Hematopoietic multipotent progenitor cell treated with erythropoietin and hydrocortisone succinate and interleukin-3 and kit ligand, for 17 days (in vitro differentiated cells): ENCODE measurements around the gene KLF6.

Experiments
- DNase-seq: peaks from one replicate; pipeline ENCODE4 v3.0.0-alpha.2; 2015; ENCODE audit warnings: low spot score

Gene KLF6

DNA sequence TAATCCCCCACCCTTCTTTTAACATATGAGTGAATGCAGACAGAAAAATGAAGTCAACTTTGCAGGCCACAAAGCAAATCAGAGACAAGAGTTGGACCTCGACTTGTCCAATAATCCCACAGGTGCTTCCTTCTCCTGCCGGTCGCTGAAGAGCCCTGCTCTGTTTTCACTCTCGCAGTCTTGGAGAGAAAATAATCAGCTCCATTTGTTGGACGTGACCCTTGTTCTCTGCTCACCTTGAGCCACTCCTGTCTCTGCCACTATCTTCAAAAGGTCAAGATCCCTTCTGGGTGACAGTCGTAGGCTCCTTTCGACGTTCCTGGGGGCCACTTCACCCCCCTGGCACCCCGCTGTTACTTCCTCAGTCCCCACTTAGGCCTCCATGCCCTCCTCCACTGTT, 2.8 kb upstream of the KLF6 start:
- no peak for DNase-seq

DNA sequence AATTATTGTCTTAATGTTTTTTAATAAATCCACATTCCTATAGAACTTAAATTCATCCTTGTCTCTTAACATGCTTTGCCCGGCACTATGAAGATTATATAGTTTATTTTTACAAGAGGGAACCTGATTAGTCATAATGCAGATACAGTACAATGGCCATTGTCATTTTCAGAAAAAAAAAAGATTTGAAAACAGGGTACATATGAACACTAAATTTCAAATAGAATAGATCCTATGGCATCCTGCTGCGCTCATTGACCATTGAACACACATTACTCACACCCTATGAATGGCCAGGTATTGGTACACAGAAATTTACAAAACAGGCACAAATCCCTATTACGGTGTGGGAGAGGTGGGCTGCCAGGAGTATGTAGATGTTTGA, 2.0 kb upstream of the KLF6 start:
- peak; percentile 11 for DNase-seq

DNA sequence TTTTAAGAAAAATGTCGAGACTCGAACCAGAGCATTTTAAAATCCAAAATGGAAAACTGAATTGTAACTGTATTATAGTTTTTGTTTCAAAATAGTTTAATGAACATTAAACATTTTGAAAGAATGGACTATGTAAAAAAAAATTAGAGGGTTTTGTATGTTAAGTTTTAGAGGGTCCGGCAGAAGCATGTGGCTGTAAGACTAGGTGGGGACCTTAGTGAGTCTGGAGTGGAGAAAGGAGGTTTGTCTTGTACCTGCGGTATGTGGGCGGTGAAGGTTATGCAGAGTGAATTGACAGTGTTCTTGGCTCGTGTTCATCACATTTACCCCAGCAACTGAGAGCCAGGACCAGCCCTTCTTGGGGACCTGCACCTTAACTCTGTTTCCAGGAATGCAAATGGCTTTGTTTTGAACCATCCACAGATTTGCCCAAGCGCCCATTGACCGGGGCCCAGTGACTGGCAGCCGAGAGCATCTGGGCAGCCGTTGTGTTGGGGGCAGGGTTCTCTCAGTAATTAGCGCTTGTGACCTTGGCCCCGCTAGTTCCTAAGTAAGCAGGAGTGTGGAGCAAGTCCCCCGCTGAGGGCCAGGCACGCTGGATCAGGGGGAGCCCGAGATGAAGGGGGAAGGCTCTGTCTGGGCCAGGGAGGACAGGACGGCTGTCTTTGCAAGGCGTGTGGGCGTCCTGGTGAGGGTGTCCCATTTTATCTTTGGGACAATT, 1.4 kb upstream of the KLF6 start:
- DNase-seq, result no peak

DNA sequence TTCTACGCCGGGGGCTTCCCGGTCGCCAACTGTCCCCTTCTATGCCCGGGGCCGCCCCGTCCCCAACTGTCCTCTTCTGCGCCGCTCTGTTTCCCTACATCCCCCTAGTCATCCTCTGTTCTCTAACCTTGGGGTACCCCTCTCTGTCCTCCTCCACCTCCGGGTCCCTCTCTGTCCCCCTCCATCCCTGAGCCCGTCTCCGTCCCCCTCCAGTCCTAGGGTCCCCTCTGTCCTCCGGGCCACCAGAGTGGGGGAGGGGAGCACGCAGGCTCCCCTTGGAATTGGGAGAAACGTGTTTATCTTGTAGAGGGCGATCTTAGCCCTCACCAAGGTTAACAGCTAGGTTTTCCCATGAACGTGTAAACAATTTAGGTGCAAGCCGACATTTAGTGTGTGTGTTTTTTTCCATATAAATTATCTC, 852 bp upstream of the KLF6 start:
- DNase-seq, result peak; percentile 80

DNA sequence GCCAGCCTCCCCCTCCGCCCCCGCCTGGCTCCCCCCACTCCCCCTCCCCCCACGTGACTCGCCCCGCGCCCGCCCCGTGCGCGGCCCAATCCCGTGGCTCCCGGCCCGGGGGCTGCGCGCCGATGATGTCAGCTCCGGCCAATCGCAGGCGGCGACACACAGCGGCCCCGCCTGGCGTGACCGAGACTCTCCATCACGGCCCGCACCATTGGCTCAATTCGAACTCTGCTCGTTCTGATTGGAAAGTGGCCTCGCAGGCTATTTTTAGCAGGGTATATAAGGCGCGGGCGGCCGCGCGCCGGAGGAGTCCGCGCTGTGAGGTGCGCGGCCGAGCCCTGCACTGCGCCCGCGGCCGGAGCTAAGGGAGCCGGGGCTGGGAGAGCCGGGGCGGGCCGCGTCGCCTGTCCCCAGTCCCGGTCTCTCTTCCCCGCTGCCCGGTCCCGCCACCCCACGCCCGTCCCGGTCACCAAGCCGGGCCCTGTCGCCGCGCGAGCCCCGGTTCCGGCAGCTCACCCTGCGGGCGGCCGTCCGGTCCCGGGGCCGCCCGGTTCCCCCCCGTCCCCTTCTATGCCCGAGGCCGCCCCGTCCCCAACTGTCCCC, 342 bp upstream of the KLF6 start:
- peak; percentile 99 for DNase-seq

DNA sequence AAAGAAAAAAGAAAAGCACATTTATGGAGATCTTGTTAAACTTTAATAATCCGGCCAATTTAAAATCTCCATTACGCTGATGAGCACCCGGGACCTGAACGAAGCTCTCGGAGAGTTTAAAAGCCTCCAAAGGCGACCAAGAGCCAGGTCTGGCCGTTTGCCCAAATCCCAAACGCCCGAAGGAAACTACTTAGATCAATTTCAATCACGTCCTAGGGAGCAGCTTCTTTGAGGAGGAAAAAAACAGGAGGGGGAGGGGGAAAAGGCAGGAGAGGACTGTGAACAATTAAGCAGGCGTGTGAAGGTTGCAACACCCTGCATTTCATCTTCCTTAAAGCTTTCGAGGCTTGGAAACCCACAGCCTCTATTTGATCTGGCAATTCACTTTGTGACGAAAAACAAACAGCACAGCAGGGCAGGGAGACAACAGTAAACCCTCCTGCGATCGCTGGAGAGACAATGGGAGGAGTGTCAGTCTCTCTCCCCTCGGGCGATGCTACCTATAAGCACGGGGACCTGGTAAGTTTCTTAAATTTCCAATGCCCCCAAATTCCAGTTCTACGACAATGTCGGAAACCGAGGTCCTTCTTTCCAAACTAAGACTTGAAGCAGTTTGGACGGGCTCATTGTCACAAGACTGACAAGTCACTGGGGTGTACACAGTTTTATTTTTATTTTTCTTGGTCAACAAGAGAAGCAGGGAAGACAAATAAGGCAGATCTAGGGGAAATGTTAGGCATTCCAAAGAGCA, 1.2 kb downstream of the KLF6 start:
- peak; percentile 75 for DNase-seq

DNA sequence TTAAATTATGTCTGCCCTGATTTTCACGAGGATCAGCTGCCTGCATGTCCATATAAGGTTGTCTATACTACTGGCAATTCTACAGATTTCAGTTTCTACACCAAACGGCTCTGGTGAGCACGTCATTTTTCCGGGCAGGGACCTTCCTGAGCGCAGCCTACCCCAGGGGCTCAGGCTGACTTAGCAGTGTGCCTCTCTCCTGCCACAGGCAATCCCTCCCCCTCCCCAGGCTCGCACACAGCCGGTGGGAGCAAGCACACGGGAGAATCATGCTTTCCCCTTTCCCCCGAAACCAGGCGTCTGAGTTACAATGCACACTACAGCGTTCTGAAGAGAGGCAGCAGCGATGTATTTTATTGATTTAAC, 1.7 kb downstream of the KLF6 start:
- DNase-seq, result peak; percentile 64

DNA sequence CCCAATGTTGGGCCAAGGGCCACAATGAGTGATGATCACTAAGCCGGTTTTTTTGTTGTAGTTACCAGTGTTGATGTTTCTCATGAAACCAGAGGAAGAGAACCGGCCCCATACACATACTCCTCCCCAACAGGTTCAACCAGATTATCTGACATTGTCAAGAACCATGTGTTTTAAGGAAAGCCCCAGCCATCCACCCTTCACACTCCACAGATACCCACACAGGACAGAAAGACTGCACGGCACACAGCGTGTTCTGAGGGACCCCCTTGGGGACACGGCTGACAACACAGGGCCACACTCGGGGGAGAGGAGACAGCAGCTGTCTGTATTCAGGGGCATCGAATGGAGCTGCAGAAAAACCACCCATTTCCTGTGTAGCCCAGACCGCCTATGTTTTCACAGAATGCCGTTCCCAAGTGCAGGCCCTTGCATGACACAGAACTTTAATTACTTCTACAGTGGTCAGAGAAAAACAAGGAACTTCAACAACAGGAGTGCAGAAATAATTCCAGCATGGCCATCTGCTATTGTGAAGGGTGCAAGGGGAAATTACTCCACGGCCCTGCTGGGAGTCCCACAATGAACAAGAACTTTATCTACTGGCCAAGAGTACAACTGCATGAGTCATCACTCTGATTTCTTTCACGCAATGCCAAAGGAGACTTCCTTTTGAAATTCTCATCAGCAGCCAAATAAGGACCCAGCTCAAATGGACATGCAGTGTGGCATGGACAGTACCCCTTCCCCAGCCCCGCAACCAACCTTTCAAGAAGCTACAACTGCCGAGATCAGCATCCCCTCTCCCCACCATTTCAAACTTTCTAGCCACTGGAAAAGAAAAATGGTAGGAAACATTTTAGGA, 2.3 kb downstream of the KLF6 start:
- DNase-seq, result peak; percentile 80

DNA sequence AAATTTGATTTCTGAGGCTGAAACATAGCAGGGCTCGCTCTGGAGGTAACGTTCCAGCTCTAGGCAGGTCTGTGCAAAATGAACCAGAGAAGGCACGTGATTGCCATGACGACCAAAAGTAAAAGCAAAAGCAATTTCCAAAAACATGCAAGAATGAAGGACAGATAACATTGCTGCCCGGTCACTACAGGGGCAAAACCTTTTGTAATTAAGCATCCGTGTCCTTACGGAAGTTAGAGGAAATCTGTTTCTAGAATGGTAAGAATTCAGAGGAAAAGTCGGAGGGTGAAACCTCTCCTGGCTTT, 2.9 kb downstream of the KLF6 start:
- DNase-seq, result peak; percentile 13

DNA sequence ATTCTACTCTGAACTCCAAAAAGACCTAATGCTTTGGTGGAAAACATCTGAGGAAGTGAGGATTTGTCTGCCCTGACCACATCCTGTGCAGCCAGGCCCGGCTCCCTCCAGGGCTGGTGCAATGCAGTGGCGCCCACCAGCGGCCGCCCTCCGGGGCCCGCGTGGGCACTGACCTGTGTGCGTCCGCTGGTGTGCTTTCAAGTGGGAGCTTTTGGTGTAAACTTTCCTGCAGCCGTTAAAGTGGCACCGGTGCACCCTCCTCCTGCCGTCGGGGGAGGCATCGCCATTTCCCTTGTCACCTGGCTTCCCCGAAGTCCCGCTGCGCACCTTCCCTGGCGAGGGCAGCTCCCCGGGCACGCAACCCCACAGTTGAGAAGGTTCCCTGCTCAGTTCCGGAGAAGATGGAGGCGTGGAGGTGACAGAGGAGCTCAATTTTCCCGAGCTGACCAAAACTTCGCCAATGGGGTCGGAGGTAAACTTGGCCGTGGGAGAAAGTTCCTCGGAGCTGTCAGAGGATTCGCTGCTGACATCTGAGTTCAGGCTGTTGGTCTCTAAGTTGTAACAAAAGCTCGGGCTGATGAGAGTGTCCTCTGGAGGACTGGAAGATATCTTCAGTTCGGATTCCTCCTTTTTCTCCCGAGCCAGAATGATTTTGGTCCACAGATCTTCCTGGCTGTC, 3.4 kb downstream of the KLF6 start:
- DNase-seq, result no peak

DNA sequence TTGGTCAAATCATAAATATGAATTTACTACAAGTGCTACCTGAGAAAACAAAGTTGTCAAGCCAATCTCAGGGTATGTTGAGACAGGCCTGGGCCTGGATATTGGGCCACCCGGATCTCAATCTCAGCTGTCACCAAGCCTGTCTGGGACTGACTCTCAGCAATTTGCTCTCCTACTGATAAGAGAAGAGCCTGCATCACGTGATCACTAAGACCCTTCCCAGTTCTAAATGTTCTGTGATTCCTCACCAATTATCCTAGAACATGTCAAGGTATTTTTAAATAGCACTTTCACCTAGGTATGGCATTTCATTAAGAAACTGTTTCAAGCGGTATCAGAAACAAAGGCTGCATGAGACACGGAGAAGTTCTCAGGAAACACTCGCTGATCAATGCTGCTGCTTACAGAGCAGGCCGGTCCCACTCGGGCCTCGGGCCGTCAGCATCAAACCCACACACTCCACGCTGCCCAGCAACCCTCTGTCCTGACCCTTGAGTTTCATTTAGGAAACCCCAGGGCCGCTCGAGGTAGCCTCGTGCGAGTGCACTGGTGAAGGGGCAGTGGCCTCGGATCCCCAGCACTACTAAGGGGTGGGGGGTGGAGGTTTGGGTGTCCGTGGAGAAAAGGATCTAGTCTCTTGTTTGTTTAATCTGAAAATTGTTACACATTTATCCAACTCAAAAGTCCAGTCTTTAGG, 4.1 kb downstream of the KLF6 start:
- no peak for DNase-seq

DNA sequence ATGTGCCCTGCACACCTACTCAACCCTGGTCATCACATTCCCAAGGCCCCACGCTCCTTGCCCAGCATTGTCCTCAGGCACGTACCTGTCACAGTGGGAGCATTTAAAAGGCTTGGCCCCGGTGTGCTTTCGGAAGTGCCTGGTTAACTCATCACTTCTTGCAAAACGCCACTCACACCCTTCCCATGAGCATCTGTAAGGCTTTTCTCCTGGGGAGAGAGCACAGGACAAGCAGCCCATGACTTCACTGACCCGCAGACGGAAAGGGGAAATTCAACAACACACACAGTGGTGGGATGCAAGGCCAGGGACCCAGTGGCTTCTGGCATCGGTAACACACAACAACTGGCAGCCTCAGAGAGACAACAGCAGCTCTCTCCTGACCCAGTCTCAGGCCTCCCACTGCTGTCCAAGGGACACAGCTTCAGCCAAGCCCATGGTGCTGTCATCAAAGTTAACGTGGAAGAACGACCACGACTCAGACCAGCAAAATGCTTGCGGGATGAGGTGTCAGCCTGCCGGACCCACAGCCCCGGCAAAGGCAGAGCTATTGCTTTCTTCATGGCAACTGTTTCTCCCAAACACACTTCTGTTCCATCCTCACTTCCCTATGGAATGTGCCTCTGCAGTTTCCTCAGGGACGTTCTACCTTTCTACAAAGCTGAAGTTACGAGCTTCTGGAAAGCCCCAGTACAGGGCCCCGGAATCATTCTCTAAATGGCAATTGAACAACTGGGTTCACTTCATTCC, 4.8 kb downstream of the KLF6 start:
- no peak for DNase-seq

DNA sequence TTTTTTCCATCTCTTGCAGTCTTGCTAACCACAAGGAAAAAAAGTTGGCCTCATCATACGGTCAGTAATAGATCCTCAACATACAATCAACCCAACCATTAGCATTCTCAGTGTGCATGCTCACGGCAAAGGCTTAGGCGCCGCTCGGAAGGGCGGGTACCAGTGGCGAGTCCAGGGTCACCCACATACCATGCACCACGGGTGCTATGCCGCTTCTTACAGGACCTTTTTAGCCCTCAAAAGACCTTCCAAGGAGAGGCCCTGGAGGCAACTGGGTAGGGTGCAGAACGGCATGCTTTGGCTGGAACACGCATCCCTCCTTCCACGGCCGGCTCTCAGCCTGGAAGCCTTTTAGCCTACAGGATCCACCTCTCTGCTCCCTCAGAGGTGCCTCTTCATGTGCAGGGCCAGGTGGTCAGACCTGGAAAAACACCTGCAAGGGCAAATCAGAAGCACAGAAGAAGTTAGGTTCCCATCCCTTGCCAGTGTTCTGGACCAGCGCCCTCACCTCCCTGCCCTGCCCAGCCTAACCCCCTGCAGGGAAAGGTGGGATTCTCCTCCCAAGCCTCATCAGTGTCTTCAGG, 5.8 kb downstream of the KLF6 start:
- no peak for DNase-seq

DNA sequence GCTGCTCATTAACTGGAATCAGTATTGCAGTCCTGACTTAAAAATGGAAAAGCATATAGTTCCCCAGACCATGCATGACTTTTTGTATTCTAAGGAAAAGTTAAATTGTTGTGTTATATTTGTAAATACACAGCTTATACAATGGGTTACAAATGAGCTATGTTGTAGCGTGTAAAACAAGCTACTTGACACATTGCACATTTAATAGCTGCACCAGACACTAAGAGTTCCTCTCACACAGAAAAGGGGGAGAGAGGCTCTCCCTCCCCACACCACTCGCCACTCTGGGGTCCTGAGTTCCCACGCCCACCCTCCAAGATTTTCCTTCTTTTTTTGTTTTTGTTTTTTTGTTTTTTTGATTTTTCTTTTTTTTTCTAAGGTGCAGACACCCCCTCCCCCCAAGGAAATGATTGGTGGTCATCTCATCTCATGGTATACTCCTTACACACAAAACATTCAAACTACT, 6.3 kb downstream of the KLF6 start:
- no peak for DNase-seq

DNA sequence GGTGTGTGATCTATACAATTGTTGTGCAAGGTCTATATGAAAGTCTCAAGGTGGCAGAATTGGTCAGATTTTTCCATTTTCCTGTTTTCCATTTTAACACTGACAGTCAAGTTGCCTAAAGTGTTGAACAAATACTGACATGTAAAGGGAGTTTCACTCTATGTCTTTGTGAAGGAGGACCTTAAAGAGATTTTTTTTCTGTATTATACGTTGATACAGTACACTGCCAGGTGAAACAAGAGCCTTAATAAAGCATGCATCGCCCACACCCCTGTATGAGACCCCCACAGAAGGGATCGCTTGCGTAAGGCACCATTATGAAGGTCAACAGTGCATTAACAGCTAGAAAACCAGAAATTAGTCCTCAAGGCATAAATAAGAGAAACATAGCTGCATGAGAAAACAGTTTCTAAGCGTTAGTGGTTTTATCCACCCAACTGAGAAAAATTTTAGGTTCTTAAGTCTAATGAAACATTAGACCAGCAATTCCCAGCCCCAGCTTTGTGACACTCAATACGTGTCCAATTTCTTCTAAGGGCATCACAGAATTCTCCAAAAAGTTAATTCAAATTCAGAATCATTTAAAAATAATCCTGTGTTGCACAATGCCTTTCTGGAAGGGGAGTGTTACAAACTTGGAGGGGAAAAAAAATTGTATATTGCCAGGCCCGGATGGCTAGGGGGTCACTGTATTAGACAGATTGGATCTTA, 6.9 kb downstream of the KLF6 start:
- peak; percentile 17 for DNase-seq

DNA sequence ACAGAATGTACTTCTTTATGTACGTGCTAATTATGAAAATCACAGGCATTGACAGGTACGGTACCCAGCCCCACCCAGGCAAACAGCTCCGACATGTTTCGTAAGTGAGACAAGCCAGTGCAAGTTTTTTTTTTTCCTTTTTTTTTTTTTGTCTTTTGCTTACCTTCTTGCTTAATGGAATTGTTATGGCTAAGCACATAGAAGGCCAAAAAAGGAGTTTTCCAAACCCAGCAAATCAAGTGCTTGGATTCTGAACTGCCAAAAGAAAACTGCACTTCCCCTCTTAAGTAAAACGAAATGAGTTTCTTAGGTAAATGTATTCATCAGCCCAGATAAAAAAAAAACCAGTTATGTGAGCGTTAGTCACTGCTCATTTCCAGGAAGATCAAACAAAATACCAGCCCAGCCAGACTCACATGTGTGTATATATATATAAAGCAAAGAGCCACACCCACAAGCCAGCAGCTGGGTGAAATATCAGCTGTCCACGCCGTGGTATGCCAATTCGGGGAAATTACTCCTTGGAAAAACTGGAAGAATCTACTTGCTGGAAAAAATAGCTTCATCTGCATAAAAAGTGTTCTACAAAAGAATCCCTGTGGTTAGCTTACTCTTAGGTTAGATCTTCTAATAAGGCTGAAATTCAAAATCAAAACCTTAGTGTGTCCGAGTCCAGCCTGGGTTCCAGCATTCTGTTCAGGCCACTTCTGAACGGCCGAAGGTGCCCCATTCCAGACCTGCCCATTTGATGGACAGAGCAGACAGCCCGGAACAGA, 8.0 kb downstream of the KLF6 start:
- no peak for DNase-seq

DNA sequence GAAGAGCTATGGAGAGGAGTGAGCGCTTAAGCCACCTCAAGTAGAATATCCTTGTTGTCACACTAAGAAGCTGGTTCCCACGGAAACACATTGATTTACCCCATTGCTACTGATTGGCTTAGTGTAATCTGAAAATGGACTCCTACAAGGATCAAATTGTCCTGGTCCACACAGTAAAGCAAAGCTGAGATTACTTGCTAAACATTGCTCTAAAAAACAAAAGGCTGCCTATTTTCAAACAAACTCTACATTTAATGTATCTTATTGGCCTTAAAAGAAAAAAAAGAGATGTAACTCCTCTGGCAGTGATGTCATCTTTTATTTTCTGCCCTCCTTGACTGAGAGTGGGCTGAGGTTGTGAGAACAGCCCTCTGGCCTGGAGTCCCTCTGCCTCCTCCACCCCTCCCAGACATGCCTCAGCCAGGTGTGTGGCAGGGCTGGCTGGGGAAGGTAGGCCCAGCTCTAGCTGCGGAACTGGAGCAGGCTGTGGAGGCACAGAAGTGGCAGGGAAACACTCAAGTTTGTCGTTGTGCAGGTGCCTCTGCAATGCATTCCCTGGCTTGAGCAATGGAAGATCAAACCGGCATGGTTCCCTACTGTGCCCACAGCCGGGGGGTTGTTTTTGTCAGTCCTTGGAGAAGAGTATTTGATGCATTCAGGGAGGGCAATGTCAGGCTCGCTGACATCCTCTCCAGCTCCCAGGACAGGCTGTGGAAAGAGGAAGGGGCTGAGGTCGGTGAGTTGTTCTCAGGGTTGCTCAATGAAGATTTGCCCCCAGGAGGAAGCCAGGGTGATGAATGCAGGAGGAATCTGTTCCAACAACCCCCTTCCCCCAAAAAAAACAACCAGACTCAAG, 9.1 kb downstream of the KLF6 start:
- DNase-seq, result no peak
